BJ (cell line): ENCODE measurements around the gene ADCY3. TPM values are rescaled to one million over a fixed set of nuclear protein-coding genes. Genes with fewer than 3 reads are reported as not detected.

Experiments
- CTCF ChIA-PET: fragments of 350-600 bp; formaldehyde crosslinking; extraction: SDS; loops from one replicate; lab custom pipeline; 2021; ENCODE audit warnings: antibody characterized with exemption, inconsistent platforms; lab: Yijun Ruan, JAX
- POLR2A ChIA-PET: fragments of 300-600 bp; sonication (Branson Sonifier 250); formaldehyde crosslinking; extraction: SDS; loops from one replicate; lab custom pipeline; 2021; ENCODE audit warnings: antibody characterized with exemption; lab: Charles Lee
- DNase-seq: peaks from one replicate; pipeline ENCODE4 v3.0.0-alpha.2; 2011; ENCODE audit warnings: low read depth
- H3K27me3 ChIP-seq: 2 replicates; pipeline ENCODE4 v1.6.0; 2011; ENCODE audit warnings: low read length; ENCODE audit not compliant: control insufficient read depth, insufficient read depth
- H3K36me3 ChIP-seq: 2 replicates; pipeline ENCODE4 v1.5.1; 2011; ENCODE audit warnings: low read length; ENCODE audit not compliant: control insufficient read depth, insufficient read depth
- H3K4me3 ChIP-seq: 2 replicates; pipeline ENCODE4 v1.5.1; 2011; ENCODE audit warnings: low read depth, mild to moderate bottlenecking, control low read depth, low read length
- polyA plus RNA-seq: library from polyadenylated mRNA; depleted of rRNA; stranded (reverse); fragments of >200 nt; gene quantifications from 2 replicates; pipeline ENCODE4 v1.2.3, GENCODE V29; 2011
- TF ChIP-seq, protein P1 (sequence below): IDR thresholded peaks from 2 replicates; pipeline ENCODE4 v1.5.1; 2011; ENCODE audit warnings: low read depth, mild to moderate bottlenecking, control low read depth, inconsistent platforms, low read length, moderate library complexity; ENCODE audit not compliant: insufficient read depth

Gene ADCY3
- polyA plus RNA-seq, 1 experiment: 73.3 TPM

GRCh38 chr2:24831221-24832072 is 88.6 kb downstream of the ADCY3 start:
- peaks cover 12% of the 10 kb centered on the region for H3K36me3 ChIP-seq
- ChIA-PET CTCF (interaction anchor here (0.5 to 8.1 kb wide), 6 partner anchors 18 to 422 kb away, joined by 3 to 76 read pairs (median 5); no protein-coding TSS in a partner anchor), POLR2A (no interaction called here)
- no peak overlapping the region for H3K4me3 ChIP-seq
- TF ChIP-seq, protein P1, sequence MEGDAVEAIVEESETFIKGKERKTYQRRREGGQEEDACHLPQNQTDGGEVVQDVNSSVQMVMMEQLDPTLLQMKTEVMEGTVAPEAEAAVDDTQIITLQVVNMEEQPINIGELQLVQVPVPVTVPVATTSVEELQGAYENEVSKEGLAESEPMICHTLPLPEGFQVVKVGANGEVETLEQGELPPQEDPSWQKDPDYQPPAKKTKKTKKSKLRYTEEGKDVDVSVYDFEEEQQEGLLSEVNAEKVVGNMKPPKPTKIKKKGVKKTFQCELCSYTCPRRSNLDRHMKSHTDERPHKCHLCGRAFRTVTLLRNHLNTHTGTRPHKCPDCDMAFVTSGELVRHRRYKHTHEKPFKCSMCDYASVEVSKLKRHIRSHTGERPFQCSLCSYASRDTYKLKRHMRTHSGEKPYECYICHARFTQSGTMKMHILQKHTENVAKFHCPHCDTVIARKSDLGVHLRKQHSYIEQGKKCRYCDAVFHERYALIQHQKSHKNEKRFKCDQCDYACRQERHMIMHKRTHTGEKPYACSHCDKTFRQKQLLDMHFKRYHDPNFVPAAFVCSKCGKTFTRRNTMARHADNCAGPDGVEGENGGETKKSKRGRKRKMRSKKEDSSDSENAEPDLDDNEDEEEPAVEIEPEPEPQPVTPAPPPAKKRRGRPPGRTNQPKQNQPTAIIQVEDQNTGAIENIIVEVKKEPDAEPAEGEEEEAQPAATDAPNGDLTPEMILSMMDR: no peak
- H3K27me3 ChIP-seq: no peaks in the 10 kb centered on the region
- no peak for DNase-seq

DNA sequence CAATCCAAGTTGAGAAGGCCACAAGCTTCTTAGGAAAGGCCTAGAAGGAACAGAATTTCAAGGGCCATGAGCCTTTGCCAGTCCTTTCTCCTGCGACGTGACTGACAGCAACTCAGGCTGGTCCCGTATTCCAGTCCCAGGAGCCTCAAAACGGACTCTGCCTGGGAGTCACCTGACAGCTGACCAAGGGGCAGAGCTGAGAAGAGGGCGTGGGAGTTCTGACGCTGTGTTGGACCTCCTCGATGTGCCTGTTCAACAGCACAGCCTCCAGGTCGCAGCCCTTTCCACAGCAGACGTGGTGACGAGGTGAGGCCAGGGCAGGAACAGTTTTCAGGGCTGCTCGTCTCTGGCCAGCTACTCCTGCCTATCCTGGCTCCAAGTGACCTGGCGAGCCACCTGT is 89.3 kb downstream of the ADCY3 start:
- Histone ChIP-seq H3K4me3 (no peak overlapping the region), H3K36me3 (peaks cover 11% of the 10 kb centered on the region), H3K27me3 (no peaks in the 10 kb centered on the region)
- TF ChIP-seq, protein P1: no peak
- ChIA-PET CTCF (interaction anchor here (0.5 to 8.1 kb wide), 10 partner anchors 18 to 422 kb away, joined by 3 to 76 read pairs (median 3); no protein-coding TSS in a partner anchor), POLR2A (no interaction called here)
- DNase-seq: no peak

GRCh38 chr2:24830351-24830750 is 89.7 kb downstream of the ADCY3 start:
- ChIA-PET CTCF (interaction anchor here (0.6 to 8.1 kb wide), 10 partner anchors 13 to 420 kb away, joined by 3 to 76 read pairs (median 3); no protein-coding TSS in a partner anchor), POLR2A (no interaction called here)
- no peak for DNase-seq
- TF ChIP-seq, protein P1: peak; percentile 38; the same call in 1 of the 2 replicates
- Histone ChIP-seq H3K27me3 (no peaks in the 10 kb centered on the region), H3K36me3 (peaks cover 12% of the 10 kb centered on the region), H3K4me3 (no peak overlapping the region)

DNA sequence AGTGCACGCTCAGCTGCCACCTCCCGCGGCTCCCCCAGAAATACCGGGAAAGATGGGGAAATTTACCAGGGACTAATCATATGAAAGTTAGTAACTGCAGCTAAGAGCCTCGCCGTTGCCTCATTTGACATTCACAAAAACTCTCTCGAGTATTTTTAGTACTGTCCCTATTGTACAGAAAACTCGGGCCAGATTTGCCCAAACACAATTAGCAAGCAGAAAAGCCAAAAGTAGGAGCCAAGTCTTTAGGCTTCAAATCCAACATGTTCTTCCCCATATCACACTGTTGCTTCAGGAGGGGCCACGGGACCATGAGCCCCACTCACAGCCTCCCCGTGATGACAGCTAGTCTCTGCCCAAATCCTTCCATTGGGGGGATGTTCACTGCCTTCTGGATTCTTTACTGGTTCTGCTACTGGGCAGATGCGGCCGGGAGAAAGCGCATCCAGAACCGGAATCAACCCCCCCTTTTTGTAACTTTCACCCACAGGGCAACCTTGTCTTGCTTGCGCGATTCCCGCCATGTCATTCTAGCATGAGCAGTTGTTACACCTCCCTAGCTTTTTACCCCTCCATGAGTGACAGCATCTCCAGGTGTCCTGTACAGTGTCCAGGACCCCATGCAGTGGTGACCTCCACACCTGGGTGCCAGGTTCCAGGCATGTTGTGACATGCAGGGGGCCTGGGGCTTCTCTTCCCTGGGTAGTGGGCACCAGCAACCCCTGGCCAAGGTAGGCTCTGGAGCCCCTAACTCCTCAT is 91.6 kb downstream of the ADCY3 start:
- POLR2A ChIA-PET: no interaction called here
- Histone ChIP-seq H3K27me3 (no peaks in the 10 kb centered on the region), H3K36me3 (peaks cover 5% of the 10 kb centered on the region), H3K4me3 (no peak overlapping the region)
- CTCF ChIA-PET: interaction anchor here (0.5 to 8.1 kb wide), 36 partner anchors 8 to 1005 kb away, joined by 3 to 76 read pairs (median 4); partner anchors contain the start of genes CENPO, NCOA1 and PTRHD1
- DNase-seq: no peak
- TF ChIP-seq, protein P1: no peak
